Testis (tissue), 3 donors: ENCODE results near the gene ERGIC3. TPM values are rescaled to one million over a fixed set of nuclear protein-coding genes. Genes with fewer than 3 reads are reported as not detected.

Experiments
- DNase-seq: peaks from one replicate; pipeline ENCODE4 v3.0.0-alpha.2; 2019
- H3K27ac ChIP-seq, 2 donors: fragments of 200-600 bp; sonication (generic); one replicate each; pipeline ENCODE4 v1.5.1; 2019
- H3K27me3 ChIP-seq: fragments of 200-600 bp; sonication (generic); one replicate; pipeline ENCODE4 v1.5.1; 2019
- H3K36me3 ChIP-seq: fragments of 200-600 bp; sonication (generic); one replicate; pipeline ENCODE4 v1.5.1; 2017; ENCODE audit warnings: low read depth; ENCODE audit errors: missing control alignments
- H3K4me1 ChIP-seq: fragments of 200-600 bp; sonication (generic); one replicate; pipeline ENCODE4 v1.5.1; 2019
- H3K4me3 ChIP-seq, 2 donors: fragments of 200-600 bp; sonication (generic); one replicate each; pipeline ENCODE4 v1.5.1; 2017 to 2019
- H3K9me3 ChIP-seq: fragments of 200-600 bp; sonication (generic); one replicate; pipeline ENCODE4 v1.5.1; 2017
- POLR2A ChIP-seq: fragments of 450-650 bp; IDR thresholded peaks from one replicate; pipeline ENCODE4 v1.6.1; 2017; ENCODE audit warnings: antibody characterized with exemption, mild to moderate bottlenecking, moderate library complexity
- WGBS, 2 donors: methylation state at CpG; one replicate each; pipeline ENCODE4 v1.1.5; 2018; 5-methylcytosine and 5-hydroxymethylcytosine counted together
- intact Hi-C: fragments of 100-400 bp; cut with DNase I; formaldehyde crosslinking; loops from one replicate; pipeline ENCODE4 v1.15.1; 2023; ENCODE audit warnings: low total_unique reads
- polyA plus RNA-seq: library from polyadenylated mRNA; stranded (reverse); fragments of 350-450 nt; fragmentation: Illumina TruSeq; extraction: RNeasy Lipid Tissue Mini Kit (QIAGEN cat#74804); gene quantifications from one replicate; pipeline ENCODE4 v1.2.3, GENCODE V29; 2014; ENCODE audit warnings: low read depth, low replicate concordance; ENCODE audit not compliant: insufficient read depth
- total RNA-seq, 2 donors: library from RNA; depleted of rRNA; stranded (reverse); fragments of >200 nt; gene quantifications; one replicate each; pipeline ENCODE4 v1.2.3, GENCODE V29; 2016
- TF ChIP-seq, protein P1 (sequence below), 3 experiments: fragments of 450-650 bp in 2 of 3; fragments of 200-600 bp in 1 of 3; sonication (generic) in 1 of 3; IDR thresholded peaks; one replicate each; pipeline ENCODE4 v1.5.1; 2016 to 2019; ENCODE audit warnings: antibody characterized with exemption in 3 of 3, mild to moderate bottlenecking in 2 of 3, moderate library complexity in 1 of 3

ERGIC3 gene
- total and polyA plus RNA-seq, 3 donors from 2014 or later: 337 to 493 (median 338) TPM

GRCh38 chr20:35595901-35596300, 54.0 kb downstream of the ERGIC3 start:
- no peak for DNase-seq
- H3K27ac ChIP-seq: no peak overlapping the region
- no peak for TF ChIP-seq POLR2A
- TF ChIP-seq, protein P1, sequence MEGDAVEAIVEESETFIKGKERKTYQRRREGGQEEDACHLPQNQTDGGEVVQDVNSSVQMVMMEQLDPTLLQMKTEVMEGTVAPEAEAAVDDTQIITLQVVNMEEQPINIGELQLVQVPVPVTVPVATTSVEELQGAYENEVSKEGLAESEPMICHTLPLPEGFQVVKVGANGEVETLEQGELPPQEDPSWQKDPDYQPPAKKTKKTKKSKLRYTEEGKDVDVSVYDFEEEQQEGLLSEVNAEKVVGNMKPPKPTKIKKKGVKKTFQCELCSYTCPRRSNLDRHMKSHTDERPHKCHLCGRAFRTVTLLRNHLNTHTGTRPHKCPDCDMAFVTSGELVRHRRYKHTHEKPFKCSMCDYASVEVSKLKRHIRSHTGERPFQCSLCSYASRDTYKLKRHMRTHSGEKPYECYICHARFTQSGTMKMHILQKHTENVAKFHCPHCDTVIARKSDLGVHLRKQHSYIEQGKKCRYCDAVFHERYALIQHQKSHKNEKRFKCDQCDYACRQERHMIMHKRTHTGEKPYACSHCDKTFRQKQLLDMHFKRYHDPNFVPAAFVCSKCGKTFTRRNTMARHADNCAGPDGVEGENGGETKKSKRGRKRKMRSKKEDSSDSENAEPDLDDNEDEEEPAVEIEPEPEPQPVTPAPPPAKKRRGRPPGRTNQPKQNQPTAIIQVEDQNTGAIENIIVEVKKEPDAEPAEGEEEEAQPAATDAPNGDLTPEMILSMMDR (IDR thresholded peaks at IDR 0.05): no peak
- intact Hi-C loops: no loop called here
- H3K4me1 ChIP-seq: peaks cover 5% of the 10 kb centered on the region
- H3K27me3 ChIP-seq: no peaks in the 10 kb centered on the region
- no peak overlapping the region for H3K4me3 ChIP-seq
- H3K36me3 ChIP-seq: no peaks in the 10 kb centered on the region
- H3K9me3 ChIP-seq: no peaks in the 10 kb centered on the region
- 85 to 88% methylated on average over 3 to 7 of the region's 7 CpGs for WGBS, 2 donors

DNA sequence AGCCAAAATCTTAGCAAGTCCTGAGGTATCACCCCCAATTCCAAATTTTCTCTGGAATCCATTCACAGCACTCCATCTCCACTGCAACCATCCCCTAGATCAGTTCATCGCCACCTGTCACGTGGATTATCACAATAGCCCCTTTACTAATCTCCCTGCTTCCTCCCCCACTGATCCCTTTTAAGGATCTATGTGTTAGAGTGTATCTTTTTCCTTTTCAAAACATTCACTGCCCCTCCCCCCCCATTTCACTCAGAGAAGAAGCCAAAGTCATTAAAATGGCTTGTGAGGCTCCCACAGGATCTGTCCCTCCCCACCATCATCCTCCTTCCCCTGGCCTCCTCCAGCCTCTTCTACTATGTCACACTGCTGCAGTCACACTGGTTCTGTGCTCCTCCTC, 55.3 kb downstream of the ERGIC3 start:
- Histone ChIP-seq H3K9me3 (no peaks in the 10 kb centered on the region), H3K4me3 (no peak overlapping the region), H3K27me3 (no peaks in the 10 kb centered on the region), H3K4me1 (peaks cover 10% of the 10 kb centered on the region), H3K36me3 (no peaks in the 10 kb centered on the region), H3K27ac (no peak overlapping the region)
- no peak for DNase-seq
- TF ChIP-seq, protein P1 (IDR thresholded peaks at IDR 0.05): no peak
- no peak for TF ChIP-seq POLR2A
- intact Hi-C loops: no loop called here
- 55 to 79% methylated on average over 2 of the region's 2 CpGs for WGBS, 2 donors

DNA sequence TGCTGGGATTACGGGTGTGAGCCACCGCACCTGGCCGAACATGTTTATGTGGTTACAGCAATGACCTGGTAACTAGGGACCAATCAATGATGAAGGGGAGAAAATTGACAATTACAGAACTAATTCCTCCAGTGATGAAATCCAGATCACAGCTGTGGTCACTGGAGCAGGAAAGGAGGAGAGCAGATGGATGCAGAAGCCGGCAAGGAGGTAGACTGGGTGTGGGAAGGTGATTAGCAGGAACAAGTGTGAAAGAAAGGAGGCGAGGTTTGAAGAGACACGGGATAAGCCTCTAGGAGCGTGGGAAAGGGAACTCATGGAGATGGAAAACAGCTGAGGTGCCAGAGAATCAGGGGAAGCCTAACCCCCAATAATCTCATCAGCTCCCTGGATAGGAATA, 56.6 kb downstream of the ERGIC3 start:
- Histone ChIP-seq H3K27me3 (no peaks in the 10 kb centered on the region), H3K9me3 (no peaks in the 10 kb centered on the region)
- WGBS, 2 donors: 81 to 83% methylated on average over 7 of the region's 7 CpGs

GRCh38 chr20:35598899-35599775, 57.3 kb downstream of the ERGIC3 start:
- Histone ChIP-seq H3K4me1 (peaks cover 10% of the 10 kb centered on the region), H3K27ac (no peak overlapping the region), H3K27me3 (no peaks in the 10 kb centered on the region), H3K4me3 (no peak overlapping the region), H3K9me3 (no peaks in the 10 kb centered on the region), H3K36me3 (no peaks in the 10 kb centered on the region)
- no peak for DNase-seq
- TF ChIP-seq, protein P1 (IDR thresholded peaks at IDR 0.05): no peak
- TF ChIP-seq POLR2A: no peak
- intact Hi-C loops: no loop called here
- WGBS, 2 donors: 82 to 83% methylated on average over 13 to 22 of the region's 22 CpGs

More for the DNA sequence above, 56.6 kb downstream of the ERGIC3 start:
- Histone ChIP-seq H3K4me3 (no peak overlapping the region), H3K4me1 (peaks cover 10% of the 10 kb centered on the region), H3K27ac (no peak overlapping the region), H3K36me3 (no peaks in the 10 kb centered on the region)
- no peak for DNase-seq
- TF ChIP-seq POLR2A: no peak
- TF ChIP-seq, protein P1 (IDR thresholded peaks at IDR 0.05): no peak
- intact Hi-C loops: no loop called here

DNA sequence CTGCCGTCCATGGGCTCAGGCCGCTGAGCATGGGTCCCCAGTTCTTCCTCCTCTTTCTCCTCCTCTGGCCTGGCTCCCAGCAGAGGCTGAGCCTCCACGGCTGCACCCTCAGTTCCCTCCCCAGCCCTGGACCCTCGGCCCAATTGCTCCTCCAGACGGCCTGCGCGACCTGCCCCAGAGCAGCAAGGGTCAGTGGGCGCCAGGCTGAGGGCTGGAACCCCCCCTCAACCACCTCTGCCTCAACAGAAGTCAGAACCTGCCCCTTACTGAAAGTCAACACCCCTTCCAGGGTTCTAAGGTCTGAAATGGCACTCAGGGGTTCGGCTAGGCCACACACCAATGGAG, 57.9 kb downstream of the ERGIC3 start:
- Histone ChIP-seq H3K36me3 (no peaks in the 10 kb centered on the region), H3K9me3 (no peaks in the 10 kb centered on the region), H3K27me3 (no peaks in the 10 kb centered on the region), H3K27ac (no peak overlapping the region), H3K4me1 (peaks cover 10% of the 10 kb centered on the region), H3K4me3 (no peak overlapping the region)
- intact Hi-C loops: no loop called here
- 84 to 92% methylated on average over 8 to 9 of the region's 9 CpGs for WGBS, 2 donors
- DNase-seq: no peak
- TF ChIP-seq, protein P1 (IDR thresholded peaks at IDR 0.05): no peak
- TF ChIP-seq POLR2A: no peak
